ENCODE results near the gene KRT15. TPM values are rescaled to one million over a fixed set of nuclear protein-coding genes. Genes with fewer than 3 reads are reported as not detected.

KRT15 gene
- total and polyA plus RNA-seq, 9 of the 15 experiments (the other 6 are each of a cell fraction or from before 2014, with no cell fraction given): 0.28 to 4.4 (median 0.56) TPM

- no peak for TF ChIP-seq NONO (IDR thresholded peaks at IDR 0.05; ENCODE audit: low read depth in 2 of 2, low read length in 1 of 2)
- TF ChIP-seq HNRNPH1 (optimal IDR thresholded peaks at IDR 0.05; ENCODE audit: low read depth, low read length): no peak
- no peak for TF ChIP-seq CLOCK (CRISPR knock-in tag; IDR thresholded peaks at IDR 0.05; ENCODE audit: borderline replicate concordance)
- no peak for TF ChIP-seq ZNF318 (IDR thresholded peaks at IDR 0.05; ENCODE audit: borderline replicate concordance in 1 of 2, low read depth in 1 of 2)
- TF ChIP-seq JUND (IDR thresholded peaks at IDR 0.05; ENCODE audit: borderline replicate concordance, low read depth, low read length): no peak
- no peak for TF ChIP-seq JUND (tag; IDR thresholded peaks at IDR 0.05; ENCODE audit: borderline replicate concordance, low read depth, low read length)
Measured at GRCh38 chr17:41489531-41489930, 29.2 kb downstream of the KRT15 start, which contains the start of gene KRT36 (continued).
